IgD-negative memory B cell (primary cell): ENCODE data around the gene DIPK1B. TPM values are rescaled to one million over a fixed set of nuclear protein-coding genes. Genes with fewer than 3 reads are reported as not detected.

Experiments
- H3K27ac Mint-ChIP-seq, 3 donors: one replicate each; pipeline ENCODE4 v1.8.0; 2020 to 2022; ENCODE audit warnings: mild to moderate bottlenecking in 3 of 3, mixed read lengths in 3 of 3, moderate library complexity in 1 of 3
- H3K27me3 Mint-ChIP-seq: one replicate; pipeline ENCODE4 v1.8.0; 2021; ENCODE audit warnings: mixed read lengths
- H3K36me3 Mint-ChIP-seq: one replicate; pipeline ENCODE4 v1.8.0; 2020; ENCODE audit warnings: mild to moderate bottlenecking, mixed read lengths
- H3K4me1 Mint-ChIP-seq, 3 donors: one replicate each; pipeline ENCODE4 v1.8.0; 2020 to 2022; ENCODE audit warnings: mixed read lengths in 3 of 3, mild to moderate bottlenecking in 1 of 3
- H3K4me3 Mint-ChIP-seq, 4 donors: one replicate each; pipeline ENCODE4 v1.8.0; 2020 to 2022; ENCODE audit warnings: mild to moderate bottlenecking in 4 of 4, mixed read lengths in 4 of 4, moderate library complexity in 3 of 4
- H3K9me3 Mint-ChIP-seq, 3 donors: one replicate each; pipeline ENCODE4 v1.8.0; 2020 to 2021; ENCODE audit warnings: mixed read lengths in 3 of 3, mild to moderate bottlenecking in 1 of 3
- polyA plus RNA-seq: library from polyadenylated mRNA; unstranded; fragments of 300-500 nt; fragmentation: Illumina TruSeq; gene quantifications from one replicate; pipeline ENCODE4 v1.2.3, GENCODE V29; 2021

DIPK1B gene
- polyA plus RNA-seq, 1 donor from 2014 or later = 0.90 TPM

- no peak overlapping the region for H3K27ac Mint-ChIP-seq
- peaks cover 0 to 2% (median 2%) of the 10 kb centered on the region in 3 donors for H3K4me1 Mint-ChIP-seq
- H3K9me3 Mint-ChIP-seq = no peaks in the 10 kb centered on the region
- H3K27me3 Mint-ChIP-seq = peaks cover 9% of the 10 kb centered on the region
- no peak overlapping the region for H3K4me3 Mint-ChIP-seq
- no peaks in the 10 kb centered on the region for H3K36me3 Mint-ChIP-seq
Observed at GRCh38 chr9:136670576-136671253, 41.7 kb upstream of the DIPK1B start.

DNA sequence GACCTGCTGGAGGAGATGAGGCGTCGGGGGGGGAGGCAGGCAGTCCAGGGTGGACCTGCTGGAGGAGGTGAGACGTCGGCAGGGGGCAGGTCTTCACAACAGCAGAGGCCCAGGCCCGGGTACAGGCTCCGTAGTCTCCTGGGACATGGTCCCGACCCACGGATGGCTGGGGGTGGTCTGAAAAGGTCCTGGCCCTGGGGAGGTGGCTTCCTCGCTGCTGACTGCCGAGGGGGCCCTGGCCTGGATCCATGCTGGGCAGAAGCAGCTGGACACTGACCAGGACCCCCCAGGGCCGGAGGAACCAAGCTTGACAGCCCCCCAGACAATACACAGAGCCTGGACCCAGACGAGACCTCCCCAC, 41.1 kb upstream of the DIPK1B start:
- H3K9me3 Mint-ChIP-seq = no peaks in the 10 kb centered on the region
- no peak overlapping the region for H3K27ac Mint-ChIP-seq
- H3K4me1 Mint-ChIP-seq = peaks cover 0 to 2% (median 2%) of the 10 kb centered on the region in 3 donors
- no peak overlapping the region for H3K4me3 Mint-ChIP-seq
- peaks cover 9% of the 10 kb centered on the region for H3K27me3 Mint-ChIP-seq
- no peaks in the 10 kb centered on the region for H3K36me3 Mint-ChIP-seq

GRCh38 chr9:136671646-136672430, 40.5 kb upstream of the DIPK1B start:
- Mint-ChIP-seq H3K4me3 (no peak overlapping the region), H3K36me3 (no peaks in the 10 kb centered on the region), H3K4me1 (peaks cover 0 to 2% (median 2%) of the 10 kb centered on the region in 3 donors), H3K27ac (no peak overlapping the region), H3K9me3 (no peaks in the 10 kb centered on the region), H3K27me3 (peaks cover 7% of the 10 kb centered on the region)

DNA sequence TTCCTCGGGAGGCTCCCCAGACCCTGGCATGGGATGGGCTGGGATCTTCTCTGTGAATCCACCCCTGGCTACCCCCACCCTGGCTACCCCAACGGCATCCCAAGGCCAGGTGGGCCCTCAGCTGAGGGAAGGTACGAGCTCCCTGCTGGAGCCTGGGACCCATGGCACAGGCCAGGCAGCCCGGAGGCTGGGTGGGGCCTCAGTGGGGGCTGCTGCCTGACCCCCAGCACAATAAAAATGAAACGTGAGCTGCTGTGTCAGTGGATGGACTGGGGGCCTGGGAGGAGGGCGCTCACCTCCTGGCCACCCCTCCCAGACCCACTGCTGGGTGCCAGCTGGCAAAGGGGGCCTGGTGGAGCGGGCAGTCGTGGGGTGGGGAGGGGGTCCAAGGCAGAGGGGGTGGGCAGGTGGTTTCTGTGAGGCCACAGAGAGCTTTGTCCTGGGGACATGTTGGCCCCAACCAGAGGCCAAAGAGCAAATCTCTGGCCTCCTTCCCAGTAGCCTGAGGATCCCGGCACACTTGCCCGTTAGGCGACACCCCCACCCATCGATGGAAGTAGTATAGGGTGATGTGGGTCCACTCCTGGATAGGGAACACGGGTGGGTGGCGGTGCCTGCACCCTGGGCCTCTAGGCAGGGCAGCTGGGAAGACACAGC, 39.8 kb upstream of the DIPK1B start:
- Mint-ChIP-seq H3K4me3 (no peak overlapping the region), H3K27ac (no peak overlapping the region), H3K27me3 (peaks cover 7% of the 10 kb centered on the region), H3K4me1 (peaks cover 0 to 2% (median 2%) of the 10 kb centered on the region in 3 donors), H3K9me3 (no peaks in the 10 kb centered on the region), H3K36me3 (no peaks in the 10 kb centered on the region)

DNA sequence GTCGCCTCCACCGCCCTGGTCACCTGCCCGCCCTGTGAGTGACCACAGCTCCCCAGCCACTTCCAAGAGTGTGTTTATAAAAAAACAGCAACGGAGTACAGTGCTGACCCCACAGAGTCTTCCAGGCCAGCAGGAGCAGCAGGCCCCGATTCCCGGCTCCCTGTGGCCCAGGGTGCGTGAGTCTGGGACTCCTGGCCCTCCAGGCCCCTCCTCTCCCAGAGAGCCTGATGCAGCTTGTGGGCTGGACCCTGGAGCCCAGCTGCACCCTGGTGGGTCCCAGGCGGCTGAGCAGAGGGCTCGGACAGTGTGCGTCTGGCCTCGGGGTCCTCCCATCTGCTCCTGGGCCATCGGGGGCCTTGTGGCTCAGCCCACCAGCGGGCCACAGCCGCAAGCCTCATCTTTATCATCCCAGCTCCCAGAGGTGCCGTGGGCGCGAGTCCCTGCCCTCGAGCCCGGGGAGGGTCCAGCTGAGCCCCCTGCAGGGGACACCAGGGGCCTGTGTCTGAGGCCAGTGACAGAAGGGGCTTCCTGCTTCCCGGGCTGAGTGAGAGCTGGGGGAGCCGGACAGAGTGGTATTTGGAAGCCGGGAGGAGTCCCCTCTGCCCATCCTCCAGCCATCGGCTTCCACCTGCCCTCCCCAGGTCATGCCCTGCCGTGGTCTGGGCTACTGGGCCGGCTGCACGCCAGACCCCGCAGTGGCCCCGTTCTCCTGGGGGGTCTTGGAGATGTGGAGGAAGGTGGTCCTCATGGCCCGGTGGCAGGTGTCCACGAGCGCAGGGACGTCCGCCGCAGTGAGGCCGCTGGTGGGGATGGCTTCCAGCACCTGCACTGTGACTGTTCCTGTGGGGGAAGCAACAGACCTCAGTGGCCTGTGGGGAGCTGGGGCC, 39.0 kb upstream of the DIPK1B start:
- Mint-ChIP-seq H3K4me3 (no peak overlapping the region), H3K9me3 (no peaks in the 10 kb centered on the region), H3K36me3 (no peaks in the 10 kb centered on the region), H3K27ac (no peak overlapping the region), H3K4me1 (peaks cover 0 to 2% (median 2%) of the 10 kb centered on the region in 3 donors), H3K27me3 (peaks cover 5% of the 10 kb centered on the region)

DNA sequence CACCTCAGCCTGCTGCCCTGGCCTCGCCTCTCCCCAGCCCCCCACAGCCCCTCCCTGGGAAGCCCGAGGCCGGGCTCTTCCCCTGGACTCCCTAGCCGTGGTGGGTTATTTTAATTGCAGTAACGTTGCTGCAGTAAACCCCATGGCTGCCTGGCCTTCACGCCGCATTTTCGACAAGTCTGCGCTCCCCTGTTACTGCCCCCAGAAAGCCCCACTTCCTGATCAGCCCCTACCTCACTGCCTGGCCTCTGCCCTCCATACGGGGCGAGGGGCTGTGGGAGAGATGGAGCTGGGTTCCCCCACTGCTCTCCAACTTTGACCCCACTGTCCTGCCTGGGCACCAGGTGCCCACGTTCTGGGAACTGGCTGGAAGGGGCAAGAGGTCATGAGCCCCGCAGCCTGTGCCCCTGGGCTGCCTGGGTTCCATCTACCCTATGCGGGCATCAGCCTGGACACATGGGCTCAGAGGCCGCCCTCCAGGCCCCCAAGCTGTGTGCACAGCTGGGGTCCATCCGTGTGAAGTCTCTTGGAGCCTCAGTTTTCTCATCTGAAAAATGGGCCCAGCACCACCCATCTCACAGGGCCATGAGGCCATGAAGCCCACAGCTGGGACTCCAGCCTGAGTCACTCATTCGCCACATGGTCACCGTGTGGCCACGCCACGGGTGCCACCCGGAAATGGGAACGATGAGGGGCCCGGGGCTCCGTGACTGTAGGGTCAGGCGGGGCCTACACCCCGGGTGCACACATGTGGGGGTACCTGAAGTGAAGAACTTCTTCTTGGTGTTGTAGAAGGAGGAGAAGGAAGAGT, 38.2 kb upstream of the DIPK1B start:
- Mint-ChIP-seq H3K9me3 (no peaks in the 10 kb centered on the region), H3K27ac (no peak overlapping the region), H3K36me3 (no peaks in the 10 kb centered on the region), H3K27me3 (no peaks in the 10 kb centered on the region), H3K4me3 (no peak overlapping the region), H3K4me1 (peaks cover 0 to 5% (median 0%) of the 10 kb centered on the region in 3 donors)

DNA sequence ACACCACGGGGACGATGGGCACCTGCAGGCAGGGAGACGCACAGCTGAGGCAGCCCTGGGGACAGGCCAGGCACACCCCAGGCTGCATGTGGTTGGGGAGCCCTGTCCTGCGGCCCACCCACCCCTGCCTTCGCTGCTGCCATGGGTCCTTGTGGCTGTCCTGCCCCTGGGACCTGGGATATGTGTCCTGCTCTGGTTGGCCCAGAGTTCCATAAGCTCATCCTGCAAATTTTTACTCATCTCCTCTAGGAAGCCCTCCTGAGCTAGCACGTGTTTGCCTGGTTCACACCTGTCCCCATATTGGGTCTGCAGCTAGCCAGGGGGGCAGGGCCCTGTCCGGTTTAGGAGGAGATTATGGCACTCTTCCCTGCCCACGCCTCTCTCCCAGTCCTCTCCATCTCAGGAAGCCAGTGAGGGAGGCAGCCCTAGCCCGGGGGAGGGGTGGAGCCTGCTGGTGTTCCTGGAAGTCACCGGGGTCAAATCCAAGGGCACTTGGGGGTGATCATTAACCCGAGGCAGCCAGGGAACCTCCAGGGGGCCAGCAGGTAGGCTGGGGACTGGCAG, 37.5 kb upstream of the DIPK1B start:
- no peaks in the 10 kb centered on the region for H3K36me3 Mint-ChIP-seq
- H3K27me3 Mint-ChIP-seq = no peaks in the 10 kb centered on the region
- H3K9me3 Mint-ChIP-seq = no peaks in the 10 kb centered on the region
- H3K27ac Mint-ChIP-seq = no peak overlapping the region
- no peak overlapping the region for H3K4me3 Mint-ChIP-seq
- peaks cover 0 to 5% (median 0%) of the 10 kb centered on the region in 3 donors for H3K4me1 Mint-ChIP-seq

DNA sequence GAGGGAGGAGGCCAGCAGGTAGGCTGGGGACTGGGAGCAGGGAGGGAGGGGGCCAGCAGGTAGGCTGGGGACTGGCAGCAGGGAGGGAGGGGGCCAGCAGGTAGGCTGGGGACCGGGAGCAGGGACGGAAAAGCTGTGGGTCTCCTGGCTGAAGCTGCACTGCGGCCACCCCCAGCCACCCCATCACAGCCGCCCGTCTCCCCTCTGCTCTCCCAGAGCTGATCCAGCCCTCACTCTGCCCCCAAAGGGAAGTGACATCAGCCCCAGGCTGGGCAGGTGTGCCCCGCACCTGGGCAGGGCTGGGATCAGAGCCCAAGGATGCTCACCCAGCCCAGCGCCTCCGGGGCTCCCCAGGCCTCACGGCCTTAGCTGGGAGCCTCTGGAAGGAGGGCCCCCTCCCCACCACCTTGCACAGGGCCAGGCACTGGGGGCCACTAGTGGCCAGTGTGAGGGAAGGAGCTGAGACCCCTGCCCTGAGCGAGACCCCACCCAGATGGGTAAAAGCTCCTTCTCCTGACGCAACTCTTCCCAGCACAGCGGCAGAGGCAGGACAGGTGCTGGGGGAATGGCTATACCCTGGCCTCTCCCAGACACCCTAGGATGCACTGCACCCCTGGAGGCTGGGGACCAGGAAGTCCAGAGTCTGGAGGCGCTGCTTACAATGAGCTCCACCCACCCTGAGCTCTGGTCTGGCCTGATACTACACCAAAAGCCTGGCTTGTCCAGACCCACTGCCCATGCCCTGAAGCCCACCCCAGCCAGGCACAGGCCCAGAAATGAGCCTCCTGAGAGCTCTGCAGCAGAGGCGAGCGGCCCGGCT, 36.7 kb upstream of the DIPK1B start:
- peaks cover 0 to 5% (median 0%) of the 10 kb centered on the region in 3 donors for H3K4me1 Mint-ChIP-seq
- H3K36me3 Mint-ChIP-seq = no peaks in the 10 kb centered on the region
- no peaks in the 10 kb centered on the region for H3K27me3 Mint-ChIP-seq
- no peak overlapping the region for H3K27ac Mint-ChIP-seq
- H3K4me3 Mint-ChIP-seq = no peak overlapping the region
- H3K9me3 Mint-ChIP-seq = no peaks in the 10 kb centered on the region

GRCh38 chr9:136676297-136676794, 36.0 kb upstream of the DIPK1B start:
- Mint-ChIP-seq H3K27ac (no peak overlapping the region), H3K9me3 (no peaks in the 10 kb centered on the region), H3K36me3 (no peaks in the 10 kb centered on the region), H3K27me3 (no peaks in the 10 kb centered on the region), H3K4me1 (peaks cover 0 to 5% (median 0%) of the 10 kb centered on the region in 3 donors), H3K4me3 (no peak overlapping the region)

DNA sequence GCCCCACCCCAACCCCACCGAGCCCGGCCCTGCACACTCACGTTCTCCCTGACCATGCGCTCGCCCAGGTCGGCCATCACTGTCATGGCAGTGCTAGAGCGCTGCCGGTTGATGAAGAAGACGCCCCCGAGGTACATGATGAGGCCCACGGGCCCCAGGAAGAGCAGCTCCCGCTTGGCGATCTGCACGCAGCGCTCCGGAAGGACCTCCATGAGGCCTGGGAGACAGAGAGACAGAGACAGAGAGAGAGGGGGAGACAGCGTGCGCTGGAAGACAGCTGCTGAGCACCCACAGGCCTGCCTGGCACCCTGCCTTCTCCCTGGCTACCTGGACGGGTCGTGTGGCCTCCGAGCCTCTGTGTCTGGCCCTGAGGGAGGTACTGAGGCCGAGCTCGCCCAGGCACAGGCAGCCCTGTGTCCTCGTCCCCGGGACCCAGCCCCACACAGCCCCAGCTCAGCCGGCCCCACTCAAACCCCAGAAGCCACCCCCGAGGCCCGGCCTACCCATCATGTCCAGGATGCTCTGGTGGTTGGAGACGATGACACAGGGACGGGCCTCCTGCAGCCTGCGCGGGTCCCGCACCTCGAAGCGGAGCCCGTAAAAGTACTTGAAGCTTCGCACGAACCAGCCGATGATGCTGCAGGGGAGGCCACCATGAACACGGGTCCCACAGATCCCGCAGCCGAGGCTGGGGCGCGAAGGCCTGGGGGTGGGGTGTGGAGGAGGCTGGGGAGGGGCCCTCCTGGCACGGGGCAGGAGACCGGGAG, 35.3 kb upstream of the DIPK1B start:
- Mint-ChIP-seq H3K4me3 (no peak overlapping the region), H3K27ac (peak overlapping the region in 1 of 3 donors; percentile 46), H3K4me1 (peaks cover 0 to 3% (median 0%) of the 10 kb centered on the region in 3 donors), H3K36me3 (no peaks in the 10 kb centered on the region), H3K9me3 (no peaks in the 10 kb centered on the region), H3K27me3 (no peaks in the 10 kb centered on the region)

DNA sequence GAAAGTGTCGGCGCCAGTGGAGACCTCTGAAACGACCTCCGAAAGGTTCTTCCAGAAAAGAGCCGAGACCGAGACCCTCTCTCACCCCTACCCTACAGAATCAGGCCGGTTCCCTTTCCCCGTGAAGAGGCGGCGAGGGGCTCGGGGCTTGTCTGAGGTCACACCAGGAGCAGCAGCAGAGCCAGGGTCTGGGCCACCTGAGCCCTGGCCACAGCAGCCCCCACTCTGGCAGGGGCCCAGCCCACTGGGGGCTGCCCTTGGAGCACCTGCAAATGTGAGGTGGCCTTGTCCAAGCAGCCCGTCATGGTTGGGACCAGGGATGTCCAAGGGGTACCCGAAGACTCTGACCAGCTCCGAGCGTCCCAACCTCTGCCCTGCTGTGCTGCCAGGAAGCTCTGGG, 34.3 kb upstream of the DIPK1B start:
- H3K36me3 Mint-ChIP-seq = no peaks in the 10 kb centered on the region
- H3K27me3 Mint-ChIP-seq = no peaks in the 10 kb centered on the region
- H3K4me3 Mint-ChIP-seq = no peak overlapping the region
- no peak overlapping the region for H3K27ac Mint-ChIP-seq
- H3K9me3 Mint-ChIP-seq = no peaks in the 10 kb centered on the region
- peaks cover 0 to 3% (median 0%) of the 10 kb centered on the region in 3 donors for H3K4me1 Mint-ChIP-seq

DNA sequence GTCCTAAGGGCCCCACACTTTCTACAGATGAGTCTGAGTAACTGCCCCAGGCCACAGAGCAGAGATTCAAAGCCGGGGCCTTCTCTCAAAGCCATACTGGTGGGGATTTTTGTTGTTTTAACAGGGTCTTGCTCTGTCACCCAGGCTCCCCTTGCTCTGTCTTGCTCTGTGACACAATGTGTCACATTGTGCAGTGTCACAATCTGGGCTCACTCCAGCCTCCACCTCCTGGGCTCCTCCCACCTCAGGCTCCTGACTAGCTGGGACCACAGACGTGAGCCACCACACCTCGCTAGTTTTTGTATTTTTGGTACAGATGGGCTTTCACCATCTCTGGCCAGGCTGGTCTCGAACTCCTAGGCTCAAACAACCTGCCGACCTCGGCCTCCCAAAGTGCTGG, 33.7 kb upstream of the DIPK1B start:
- Mint-ChIP-seq H3K36me3 (no peaks in the 10 kb centered on the region), H3K27ac (no peak overlapping the region), H3K4me3 (no peak overlapping the region), H3K9me3 (no peaks in the 10 kb centered on the region), H3K4me1 (peaks cover 0 to 3% (median 0%) of the 10 kb centered on the region in 3 donors), H3K27me3 (no peaks in the 10 kb centered on the region)
